Left kidney (tissue), 2 donors: ENCODE data around the gene SYNPR. TPM values are rescaled to one million over a fixed set of nuclear protein-coding genes. Genes with fewer than 3 reads are reported as not detected.

Experiments
- DNase-seq: peaks from one replicate; pipeline ENCODE4 v3.0.0-alpha.2; 2013
- polyA plus RNA-seq: library from polyadenylated mRNA; unstranded; fragments of 120-200 nt; gene quantifications from one replicate; pipeline ENCODE4 v1.2.1, GENCODE V29; 2013; ENCODE audit not compliant: insufficient read length

Gene SYNPR
- polyA plus RNA-seq, 1 donor: not detected

GRCh38 chr3:63385629-63386028, 107.5 kb downstream of the SYNPR start:
- no peak for DNase-seq

- no peak for DNase-seq
Observed at GRCh38 chr3:63386568-63386967, 108.5 kb downstream of the SYNPR start.

- no peak for DNase-seq
Observed at GRCh38 chr3:63387568-63387967, 109.5 kb downstream of the SYNPR start.

- DNase-seq: no peak
Observed at GRCh38 chr3:63390710-63391230, 112.7 kb downstream of the SYNPR start.

- no peak for DNase-seq
Observed at GRCh38 chr3:63395960-63396359, 117.9 kb downstream of the SYNPR start.

- no peak for DNase-seq
Observed at GRCh38 chr3:63400246-63400860, 122.2 kb downstream of the SYNPR start.

GRCh38 chr3:63405882-63406281, 127.8 kb downstream of the SYNPR start:
- DNase-seq: no peak

- DNase-seq: no peak
Observed at GRCh38 chr3:63413523-63413922, 135.4 kb downstream of the SYNPR start.

GRCh38 chr3:63414607-63415006, 136.5 kb downstream of the SYNPR start:
- DNase-seq: no peak

GRCh38 chr3:63429905-63430304, 151.8 kb downstream of the SYNPR start:
- no peak for DNase-seq

- no peak for DNase-seq
Observed at GRCh38 chr3:63430875-63431274, 152.8 kb downstream of the SYNPR start.

- no peak for DNase-seq
Observed at GRCh38 chr3:63437858-63438257, 159.8 kb downstream of the SYNPR start.

GRCh38 chr3:63438826-63439371, 160.8 kb downstream of the SYNPR start:
- DNase-seq: no peak

GRCh38 chr3:63441262-63441661, 163.2 kb downstream of the SYNPR start:
- DNase-seq: no peak

GRCh38 chr3:63442918-63443317, 164.8 kb downstream of the SYNPR start:
- DNase-seq: no peak

GRCh38 chr3:63450023-63450422, 171.9 kb downstream of the SYNPR start:
- DNase-seq: no peak

GRCh38 chr3:63450634-63451363, 172.7 kb downstream of the SYNPR start:
- no peak for DNase-seq

- no peak for DNase-seq
Observed at GRCh38 chr3:63456901-63457300, 178.8 kb downstream of the SYNPR start.

GRCh38 chr3:63458405-63458804, 180.3 kb downstream of the SYNPR start:
- DNase-seq: no peak

GRCh38 chr3:63462732-63463131, 184.6 kb downstream of the SYNPR start:
- no peak for DNase-seq

- no peak for DNase-seq
Observed at GRCh38 chr3:63467392-63467791, 189.3 kb downstream of the SYNPR start.

GRCh38 chr3:63470745-63471144, 192.6 kb downstream of the SYNPR start:
- no peak for DNase-seq

GRCh38 chr3:63471781-63472180, 193.7 kb downstream of the SYNPR start:
- no peak for DNase-seq
